Pancreas (tissue), 10 donors: ENCODE measurements around the gene ST6GAL1. TPM values are rescaled to one million over a fixed set of nuclear protein-coding genes. Genes with fewer than 3 reads are reported as not detected.

Experiments used
- ATAC-seq, 4 donors: fragments of 200-7000 bp; cut with Tn5 transposase; one replicate each; pipeline versions ENCODE4 v1.8.0 to v1.9.1; 2020; ENCODE audit warnings: mild to moderate bottlenecking in 4 of 4, moderate library complexity in 4 of 4
- DNase-seq, 6 donors: peaks; one replicate each; pipeline ENCODE4 v3.0.0-alpha.2; 2020
- FAIRE-seq: peaks from 2 replicates; lab custom pipeline; 2012; peaks lifted over from hg19 to GRCh38; lab: Jason Lieb, UNC
- H3K27ac ChIP-seq, 4 donors: fragments of 200-600 bp; sonication (generic); 1 replicate in 3 of 4; 2 replicates in 1 of 4; pipeline versions ENCODE4 v1.5.0 to v1.8.0; 2020
- H3K27me3 ChIP-seq, 4 donors: fragments of 200-600 bp; one replicate each; pipeline ENCODE4 v1.8.0; 2021
- H3K36me3 ChIP-seq, 3 donors: fragments of 200-600 bp; sonication (generic) in 1 of 3; one replicate each; pipeline versions ENCODE4 v1.5.0 to v1.8.0; 2020 to 2021
- H3K4me1 ChIP-seq, 3 donors: fragments of 200-600 bp; one replicate each; pipeline ENCODE4 v1.8.0; 2021
- H3K4me3 ChIP-seq, 4 donors: fragments of 200-600 bp; sonication (generic) in 2 of 4; one replicate each; pipeline versions ENCODE4 v1.5.0 to v1.8.0; 2020 to 2021
- H3K9me3 ChIP-seq, 4 donors: fragments of 200-600 bp; one replicate each; pipeline ENCODE4 v1.8.0; 2021
- CTCF ChIP-seq, 4 donors: fragments of 200-600 bp; sonication (generic) in 3 of 4; IDR thresholded peaks; one replicate each; pipeline versions ENCODE4 v1.5.0 to v1.8.0; 2021; ENCODE audit warnings: antibody characterized with exemption in 4 of 4
- WGBS, 2 donors: extraction: QIAGEN DNeasy Blood & Tissue Kit; methylation state at CpG; one replicate each; pipeline ENCODE4 v1.1.7; 2013; 5-methylcytosine and 5-hydroxymethylcytosine counted together
- intact Hi-C, 3 donors: fragments of 100-400 bp; cut with DNase I; formaldehyde crosslinking; loops; one replicate each; pipeline versions ENCODE4 v1.11.1 to v1.14.2; 2022
- polyA plus RNA-seq, 2 donors: library from polyadenylated mRNA; stranded (reverse); fragments of 200-250 nt; gene quantifications; one replicate each; pipeline ENCODE4 v1.2.3, GENCODE V29; 2013
- total RNA-seq, 6 donors: library from RNA; stranded (reverse); fragmentation: NEBNext Ultra II Directional in 4 of 6; extraction: Animal tissue kit (Norgen Biotek cat#: 25700) in 4 of 6; gene quantifications; one replicate each; pipeline versions ENCODE4 v1.2.1 to v1.2.4, GENCODE V29; 2021 to 2023
- donor health status: healthy with polysubstance abuse.
- donor health status: DM: no; HTN: no; CAD: no; lungs with moderate emphysema.
- donor health status: DM: no; HTN: no; CAD: no.
- donor health status: control.
- donor health status: control.
- donor health status: Bipolar disorder and iron deficiency.
- donor health status: DM: yes; HTN: yes; CAD: no.
- donor health status: DM: no; HTN: no; CAD: no.
- donor health status: DM: no; HTN: no; CAD: no.
- donor health status: DM: yes; HTN: yes; CAD: no.

ST6GAL1 gene
- total and polyA plus RNA-seq, 8 donors, result 4.8 to 36.6 (median 8.3) TPM

- TF ChIP-seq CTCF (IDR thresholded peaks at IDR 0.05), result no peak
- FAIRE-seq (no peak), DNase-seq (no peak), ATAC-seq (no peak)
- Histone ChIP-seq H3K4me1 (no peaks in the 10 kb centered on the region), H3K36me3 (no peaks in the 10 kb centered on the region), H3K9me3 (no peaks in the 10 kb centered on the region), H3K27ac (no peak overlapping the region), H3K4me3 (no peak overlapping the region), H3K27me3 (no peaks in the 10 kb centered on the region)
- intact Hi-C loops, result no loop called here
- 43 to 44% methylated on average over 9 of the region's 9 CpGs for WGBS, 2 donors
Measured at GRCh38 chr3:187025656-187026316, 95.5 kb downstream of the ST6GAL1 start.

GRCh38 chr3:187026317-187026670 is 96.0 kb downstream of the ST6GAL1 start:
- DNase-seq (no peak), FAIRE-seq (no peak), ATAC-seq (no peak)
- Histone ChIP-seq H3K27ac (no peak overlapping the region), H3K4me1 (no peaks in the 10 kb centered on the region), H3K36me3 (no peaks in the 10 kb centered on the region), H3K9me3 (no peaks in the 10 kb centered on the region), H3K27me3 (no peaks in the 10 kb centered on the region), H3K4me3 (no peak overlapping the region)
- TF ChIP-seq CTCF (IDR thresholded peaks at IDR 0.05), result no peak
- intact Hi-C loops, result no loop called here
- 63 to 80% methylated on average over 2 of the region's 2 CpGs for WGBS, 2 donors

GRCh38 chr3:187027531-187028278 is 97.4 kb downstream of the ST6GAL1 start:
- no peaks in the 10 kb centered on the region for H3K36me3 ChIP-seq
- intact Hi-C loops, result no loop called here
- H3K4me3 ChIP-seq, result no peak overlapping the region
- H3K27me3 ChIP-seq, result no peaks in the 10 kb centered on the region
- TF ChIP-seq CTCF (IDR thresholded peaks at IDR 0.05), result no peak
- no peaks in the 10 kb centered on the region for H3K9me3 ChIP-seq
- H3K4me1 ChIP-seq, result no peaks in the 10 kb centered on the region
- FAIRE-seq, result no peak
- no peak for ATAC-seq
- H3K27ac ChIP-seq, result no peak overlapping the region
- WGBS, 2 donors, result 55 to 67% methylated on average over 8 of the region's 8 CpGs
- DNase-seq, result no peak

- DNase-seq (no peak), FAIRE-seq (no peak), ATAC-seq (no peak)
- Histone ChIP-seq H3K4me1 (no peaks in the 10 kb centered on the region), H3K36me3 (no peaks in the 10 kb centered on the region), H3K9me3 (no peaks in the 10 kb centered on the region), H3K27me3 (no peaks in the 10 kb centered on the region), H3K4me3 (no peak overlapping the region), H3K27ac (no peak overlapping the region)
- intact Hi-C loops, result no loop called here
- TF ChIP-seq CTCF (IDR thresholded peaks at IDR 0.05), result no peak
Measured at GRCh38 chr3:187031934-187032333, 101.6 kb downstream of the ST6GAL1 start.

GRCh38 chr3:187036394-187036793 is 106.1 kb downstream of the ST6GAL1 start:
- no peak overlapping the region for H3K27ac ChIP-seq
- TF ChIP-seq CTCF (IDR thresholded peaks at IDR 0.05), result no peak
- no peaks in the 10 kb centered on the region for H3K36me3 ChIP-seq
- H3K9me3 ChIP-seq, result no peaks in the 10 kb centered on the region
- H3K4me3 ChIP-seq, result no peak overlapping the region
- ATAC-seq (no peak), FAIRE-seq (no peak), DNase-seq (no peak)
- intact Hi-C loops, result no loop called here
- no peaks in the 10 kb centered on the region for H3K27me3 ChIP-seq
- H3K4me1 ChIP-seq, result peaks cover 0 to 3% (median 0%) of the 10 kb centered on the region in 3 donors
- WGBS, 2 donors, result 61 to 68% methylated on average over 1 of the region's 1 CpG
